HG02938 (cell line): ENCODE measurements around the gene PAK6.

Source experiments
- ATAC-seq: cut with Tn5 transposase; IDR thresholded peaks from one replicate; pipeline ENCODE4 v1.9.1; 2021; ENCODE audit warnings: mild to moderate bottlenecking, moderate library complexity; ENCODE audit not compliant: unreplicated experiment

Gene PAK6

DNA sequence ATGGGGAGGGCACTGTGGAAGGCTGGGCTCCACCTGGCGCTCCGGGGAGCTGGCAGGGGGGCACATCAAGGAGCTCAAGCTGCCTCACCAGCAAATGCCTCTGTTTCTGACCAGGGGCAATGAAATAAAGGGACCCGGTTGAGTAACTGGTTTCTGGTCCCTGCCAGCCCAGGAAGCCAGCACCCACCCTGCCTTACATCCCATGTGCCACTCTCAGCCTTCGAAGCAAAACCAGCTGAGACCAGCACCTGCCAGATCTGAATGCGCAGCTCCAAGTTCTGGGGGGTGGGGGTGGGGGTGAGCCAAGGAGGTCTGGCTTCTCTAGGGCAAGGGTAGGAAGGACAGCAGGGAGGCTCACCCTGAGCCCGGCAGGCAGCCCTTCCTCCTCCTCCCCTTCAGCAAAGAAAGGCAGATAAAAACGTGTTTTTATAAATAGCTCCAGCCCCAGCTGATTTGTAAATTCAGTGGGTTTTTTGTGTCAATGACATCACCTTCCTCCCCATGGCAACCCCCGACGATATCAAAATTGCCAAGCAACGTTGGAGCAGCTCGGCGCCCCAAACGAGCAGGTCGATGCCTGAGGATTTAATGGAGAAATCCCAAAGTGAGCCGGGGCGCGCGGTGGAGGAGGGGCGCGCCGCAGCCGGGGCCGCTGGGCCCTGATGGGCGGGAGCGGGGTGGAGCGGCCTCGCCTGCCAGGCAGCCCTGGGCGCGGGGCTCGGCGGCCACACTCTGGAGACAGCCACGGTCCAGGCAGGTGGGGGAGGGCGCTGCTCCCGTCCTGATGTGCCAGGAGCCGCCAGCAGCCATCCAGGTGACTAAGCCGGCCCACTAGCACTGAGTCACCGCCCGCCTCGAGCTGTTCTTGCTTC lies at the start of gene PAK6:
Gene PAK6, plus strand, starts transcription at position 532 of the 872 bp plus-strand sequence. CDS start 25,723 bp downstream, outside the sequence.
- ATAC-seq, result no peak

DNA sequence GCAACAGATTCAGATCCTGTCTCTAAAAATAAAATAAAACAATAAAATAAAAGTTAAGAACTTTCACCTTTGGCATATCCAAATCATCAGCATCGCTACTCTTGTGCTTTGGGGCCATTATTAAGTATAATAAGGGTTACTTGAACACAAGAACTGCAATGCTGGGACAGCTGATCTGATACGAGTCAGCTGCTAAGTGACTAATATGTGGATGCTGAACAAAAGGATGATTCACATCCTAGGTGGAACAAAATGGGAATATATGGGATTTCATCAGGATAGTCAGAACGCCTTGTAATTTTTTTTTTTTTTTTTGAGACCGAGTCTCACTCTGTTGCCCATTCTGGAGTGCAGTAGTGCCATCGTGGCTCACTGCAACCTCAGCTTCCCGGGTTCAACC lies 48.3 kb upstream of the PAK6 start:
- no peak for ATAC-seq

DNA sequence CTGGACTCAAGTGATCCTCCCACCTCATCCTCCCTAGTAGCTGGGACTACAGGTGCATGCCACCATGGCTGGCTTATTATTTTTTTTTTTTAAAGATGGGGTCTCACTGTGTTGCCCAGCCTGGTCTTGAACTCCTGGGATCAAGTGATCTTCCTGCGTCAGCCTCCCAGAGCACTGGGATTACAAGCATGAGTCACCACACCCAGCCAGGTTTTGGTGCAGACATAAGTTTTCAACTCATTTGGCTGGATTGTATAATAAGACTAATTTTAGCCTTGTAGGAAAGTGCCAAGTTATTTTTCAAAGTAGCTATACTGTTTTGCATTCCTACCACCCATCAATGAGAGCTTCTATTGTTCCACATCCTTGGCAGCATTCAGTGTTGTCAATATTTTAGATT lies 45.9 kb upstream of the PAK6 start:
- ATAC-seq, result no peak

DNA sequence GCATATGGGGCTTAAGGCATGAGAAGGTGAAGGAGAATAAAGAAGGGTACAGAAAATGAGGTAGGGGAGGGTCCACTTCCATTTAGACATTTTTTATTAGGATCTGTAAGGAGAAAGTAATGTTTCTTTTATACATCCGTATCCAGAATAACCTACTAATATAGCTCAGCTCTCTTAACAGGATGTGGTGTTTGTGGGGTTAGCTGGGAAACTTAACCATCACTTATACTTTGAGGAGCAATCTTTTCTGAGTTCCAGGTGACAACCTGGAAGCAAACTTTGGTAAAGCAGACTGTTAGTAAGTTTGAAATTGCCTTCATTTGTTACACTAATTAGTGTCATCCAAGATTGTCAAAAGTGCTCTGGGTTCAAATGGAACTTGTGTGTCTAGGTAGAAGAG lies 41.4 kb upstream of the PAK6 start:
- ATAC-seq, result no peak

DNA sequence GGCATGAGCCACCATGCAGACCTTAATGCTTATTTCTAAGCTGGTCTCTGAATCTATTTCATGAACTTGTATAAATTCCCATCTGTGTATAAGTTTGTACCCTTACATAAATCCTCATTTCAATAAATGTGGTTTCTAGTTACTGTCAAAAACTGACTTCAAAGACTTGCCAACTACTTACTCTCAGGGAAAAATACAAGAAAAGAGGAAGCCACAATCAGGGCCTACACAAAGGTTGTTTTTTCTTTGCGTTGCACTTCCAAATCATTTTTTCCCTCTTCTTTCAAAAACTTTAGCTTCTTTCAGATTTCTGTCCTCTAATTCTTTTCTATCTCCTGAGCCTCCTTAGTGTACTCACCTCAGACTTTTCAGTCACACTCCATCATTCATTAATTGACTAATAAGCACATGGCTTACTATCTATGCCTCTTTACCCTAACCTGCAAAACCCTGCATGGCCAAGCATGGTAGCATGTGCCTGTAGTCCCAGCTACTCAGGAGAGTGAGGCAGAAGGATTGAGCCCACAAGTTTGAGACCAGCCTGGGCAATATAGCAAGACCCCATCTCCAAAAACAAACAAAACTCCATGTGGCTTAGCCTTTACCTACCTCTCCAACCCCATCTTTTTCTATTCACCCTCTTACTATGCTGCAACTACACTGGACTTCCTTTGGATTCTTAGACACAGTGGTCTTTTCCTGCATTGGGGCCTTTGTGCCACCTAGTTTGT lies 40.3 kb upstream of the PAK6 start:
- ATAC-seq, result no peak

DNA sequence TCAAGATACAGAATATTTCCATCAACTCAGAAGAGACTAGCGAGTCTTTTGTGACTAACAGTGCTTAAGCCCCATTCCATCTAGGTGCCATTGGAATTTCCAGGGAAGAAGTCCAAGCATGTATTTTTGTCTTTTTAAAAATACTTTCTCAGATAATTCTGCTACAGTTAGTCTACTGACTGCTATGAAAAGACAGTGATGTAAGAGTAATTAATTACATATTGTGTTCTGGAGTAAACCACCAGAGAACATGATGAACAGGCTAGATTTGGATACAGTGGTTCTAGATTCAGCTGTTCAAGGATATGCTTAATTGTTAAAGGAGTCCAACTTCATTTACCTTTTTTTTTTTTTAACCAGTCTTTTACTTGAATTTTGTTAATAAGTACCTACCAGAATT lies 34.8 kb upstream of the PAK6 start:
- no peak for ATAC-seq

DNA sequence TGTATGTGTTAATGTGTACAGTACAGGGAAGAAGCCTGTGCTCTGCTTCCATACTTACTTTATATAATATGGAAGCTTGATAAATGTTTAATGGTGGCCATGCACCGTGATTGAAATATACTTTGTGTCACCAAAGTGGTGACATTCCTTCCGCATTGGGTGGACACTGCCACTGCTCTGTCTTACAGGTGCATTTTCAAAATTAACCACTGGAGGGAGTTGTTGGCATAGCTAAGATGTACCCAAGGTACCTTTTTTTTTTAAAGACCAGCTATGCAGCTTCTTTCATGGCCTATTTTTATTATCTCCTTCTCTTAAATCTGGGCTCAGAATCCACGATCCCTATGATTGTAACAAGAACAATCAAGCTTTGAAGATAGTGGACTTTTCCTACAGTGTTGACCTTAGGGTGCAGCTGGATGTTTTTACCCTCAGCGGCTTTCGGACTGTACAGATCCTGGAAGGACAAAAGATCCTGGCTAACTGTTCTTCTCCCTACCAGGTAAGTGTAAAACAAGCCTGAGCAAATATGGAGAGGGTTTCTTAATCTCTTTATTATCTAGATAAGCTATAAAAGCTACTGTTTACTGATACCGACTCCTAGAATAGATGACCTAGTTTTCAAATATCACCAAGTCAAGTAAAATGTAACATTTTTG lies 21.6 kb upstream of the PAK6 start:
- ATAC-seq, result peak; percentile 62

DNA sequence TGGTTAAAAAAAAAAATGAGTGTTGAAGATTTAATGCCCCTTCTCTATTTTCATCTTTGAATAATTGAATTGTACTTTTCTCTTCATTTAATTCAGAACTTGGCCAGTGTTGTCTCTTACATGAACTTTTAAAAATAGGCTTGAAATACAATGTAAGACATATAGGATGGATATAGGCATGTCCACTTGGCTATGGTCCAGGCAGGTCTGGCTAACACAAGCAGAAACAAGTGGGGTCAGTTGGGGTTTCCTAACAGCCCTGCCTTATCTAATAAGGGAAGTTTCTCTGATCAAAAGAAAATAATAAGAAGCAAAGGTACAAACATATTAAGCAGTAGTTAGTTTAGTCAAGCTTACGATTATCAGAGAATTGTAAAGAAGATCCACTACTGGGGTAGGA lies 19.1 kb upstream of the PAK6 start:
- no peak for ATAC-seq

DNA sequence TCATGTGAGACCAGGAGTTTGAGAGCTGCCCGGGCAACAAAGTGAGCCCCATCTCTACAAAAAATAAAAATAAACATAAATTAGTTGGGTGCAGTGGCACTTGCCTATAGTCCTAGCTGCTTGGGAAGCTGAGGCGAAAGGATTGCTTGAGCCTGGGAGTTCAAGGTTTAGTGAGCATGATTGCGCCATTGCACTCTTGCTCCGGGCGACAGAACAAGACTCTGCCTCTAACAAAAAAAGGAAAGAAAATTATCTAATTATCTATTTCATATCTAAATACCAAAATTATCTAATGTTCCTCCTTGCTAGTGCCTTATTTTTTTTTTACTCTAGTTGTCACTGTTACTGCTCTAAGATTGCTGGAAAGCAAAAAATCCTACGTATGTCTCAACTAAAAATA lies 16.7 kb upstream of the PAK6 start:
- no peak for ATAC-seq

DNA sequence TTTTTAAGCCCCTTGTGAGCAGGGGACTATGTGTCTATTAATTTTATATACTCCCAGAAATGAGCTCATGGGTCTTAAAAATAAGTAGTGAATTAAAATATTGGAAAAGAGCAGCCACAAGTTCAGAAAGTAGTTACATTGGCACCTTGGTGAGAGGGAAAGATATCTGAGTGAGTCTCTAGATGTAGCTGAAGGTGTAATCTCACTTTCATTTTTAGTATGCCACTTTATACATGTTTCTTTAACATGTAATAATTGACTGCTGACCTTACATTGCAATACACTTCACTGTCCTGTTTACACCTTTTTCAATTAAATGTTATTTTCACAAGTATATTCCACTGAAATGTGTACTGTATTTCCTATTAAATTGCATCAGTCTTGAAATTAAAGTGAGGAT lies 12.1 kb upstream of the PAK6 start:
- ATAC-seq, result no peak

DNA sequence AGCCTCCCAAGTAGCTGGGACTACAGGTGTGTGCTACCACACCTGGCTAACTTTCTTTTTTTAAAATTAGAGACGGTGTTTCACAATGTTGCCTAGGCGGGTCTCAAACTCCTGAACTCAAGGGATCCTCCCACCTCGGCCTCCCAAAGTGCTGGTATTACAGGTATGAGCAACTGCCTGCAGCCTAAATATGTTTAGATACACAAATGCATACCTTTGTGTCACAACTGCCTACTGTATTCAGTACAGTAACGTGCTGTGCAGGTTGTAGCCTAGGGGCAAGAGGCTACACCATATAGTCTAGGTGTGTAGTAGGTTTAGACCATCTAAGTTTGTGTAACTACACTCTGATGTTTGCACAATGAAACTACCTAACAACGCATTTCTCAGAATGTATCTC lies 9.5 kb upstream of the PAK6 start:
- ATAC-seq, result no peak

DNA sequence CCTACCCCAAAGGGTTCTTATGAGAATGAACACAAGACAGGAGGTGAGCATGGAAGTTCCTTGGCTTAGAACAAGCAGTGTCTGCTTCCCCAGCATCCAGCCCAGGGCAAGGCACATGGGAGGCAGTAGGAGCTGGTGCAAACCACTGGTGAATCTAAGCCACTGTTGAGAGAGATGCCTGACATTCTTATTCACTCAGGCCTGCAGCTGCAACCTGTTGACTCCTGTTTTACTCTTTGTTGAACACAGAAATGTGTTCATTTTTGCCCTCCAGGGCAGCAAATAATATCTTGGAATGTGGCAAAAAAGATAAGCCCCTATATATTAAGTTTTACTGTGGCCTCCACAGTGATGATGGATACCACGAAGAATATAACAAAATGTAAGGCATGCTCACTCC lies 8.9 kb upstream of the PAK6 start:
- no peak for ATAC-seq

DNA sequence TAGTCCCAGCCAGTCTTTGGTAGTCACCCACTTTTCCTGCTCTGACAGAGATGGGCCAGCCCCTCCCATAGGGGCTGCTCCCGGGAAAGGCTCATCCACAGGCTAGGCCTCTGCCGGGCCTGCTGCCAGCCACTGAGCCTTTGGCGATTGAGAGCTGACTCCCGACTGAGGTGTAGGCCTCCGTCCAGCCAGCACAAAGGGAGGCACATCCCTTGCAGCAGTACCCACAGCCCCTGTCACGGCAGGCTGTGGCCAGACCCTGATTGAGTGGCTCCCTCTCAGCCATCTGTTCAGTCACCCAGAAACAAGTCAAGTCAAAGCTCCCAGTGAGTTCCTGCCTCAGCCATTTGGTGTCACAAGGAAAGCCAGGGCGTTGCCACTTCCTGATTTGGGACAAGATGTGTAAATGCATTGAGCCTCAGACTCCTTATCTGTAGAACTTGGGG lies 6.2 kb upstream of the PAK6 start:
- ATAC-seq, result no peak

DNA sequence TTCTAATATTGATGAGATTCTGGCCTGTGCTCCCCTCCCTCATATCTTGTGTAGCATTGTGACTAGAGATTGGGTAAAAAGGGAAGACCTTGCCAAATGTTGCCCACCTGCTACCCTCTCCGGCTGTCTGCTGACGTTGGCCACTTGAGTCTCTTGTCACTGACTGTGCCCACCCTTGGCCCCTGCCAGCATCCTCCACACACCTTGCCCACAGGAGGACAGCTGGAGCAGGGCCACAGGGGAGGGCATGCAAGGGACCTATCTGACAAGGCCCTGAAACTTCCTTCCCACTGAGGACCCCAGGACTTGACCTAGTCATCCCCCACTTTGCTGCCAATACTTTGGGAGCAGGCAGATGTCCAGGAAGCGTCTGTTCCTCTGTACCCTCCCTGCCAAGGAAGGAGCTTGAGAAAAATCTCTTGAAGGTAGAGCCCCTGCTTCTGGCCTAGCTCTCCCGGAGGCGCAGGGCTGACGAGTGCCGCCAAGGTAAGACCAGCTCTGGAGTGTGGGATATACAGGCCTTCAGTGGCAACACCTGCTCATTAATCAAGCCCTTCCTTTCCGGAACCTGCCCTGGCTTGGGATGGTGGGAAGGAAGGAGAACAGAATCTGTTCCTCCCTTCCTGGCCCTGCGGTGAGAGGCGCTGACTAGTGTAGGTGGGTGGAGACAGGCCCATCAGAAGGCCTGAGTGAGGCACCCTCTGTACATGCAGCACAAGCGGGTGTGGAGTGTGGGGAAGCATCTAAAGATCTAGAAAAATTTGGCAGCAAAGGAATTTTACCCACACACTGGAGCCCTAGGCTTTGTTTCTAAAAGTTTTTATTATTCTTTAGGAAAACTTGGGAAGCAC lies 4.9 kb upstream of the PAK6 start:
- no peak for ATAC-seq

DNA sequence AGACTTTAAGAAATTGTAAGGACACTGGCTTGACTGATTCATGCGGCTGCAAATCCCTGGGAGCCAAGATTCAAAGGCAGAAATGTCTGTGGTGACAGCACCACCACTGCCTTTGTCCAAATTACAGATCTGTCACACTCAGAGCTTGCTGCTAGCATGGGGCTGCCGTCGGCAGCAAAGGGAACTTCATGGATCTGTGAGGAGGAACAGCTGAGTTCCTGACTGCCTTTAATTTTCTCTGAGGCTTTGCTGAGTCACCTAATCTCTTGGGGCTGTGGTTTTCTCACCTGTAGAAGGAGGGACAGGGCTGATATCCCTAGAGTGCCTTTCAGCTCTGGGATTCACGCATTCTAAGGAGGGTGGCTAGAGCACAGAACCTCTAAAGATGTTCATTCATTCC lies 4.1 kb upstream of the PAK6 start:
- ATAC-seq, result no peak

DNA sequence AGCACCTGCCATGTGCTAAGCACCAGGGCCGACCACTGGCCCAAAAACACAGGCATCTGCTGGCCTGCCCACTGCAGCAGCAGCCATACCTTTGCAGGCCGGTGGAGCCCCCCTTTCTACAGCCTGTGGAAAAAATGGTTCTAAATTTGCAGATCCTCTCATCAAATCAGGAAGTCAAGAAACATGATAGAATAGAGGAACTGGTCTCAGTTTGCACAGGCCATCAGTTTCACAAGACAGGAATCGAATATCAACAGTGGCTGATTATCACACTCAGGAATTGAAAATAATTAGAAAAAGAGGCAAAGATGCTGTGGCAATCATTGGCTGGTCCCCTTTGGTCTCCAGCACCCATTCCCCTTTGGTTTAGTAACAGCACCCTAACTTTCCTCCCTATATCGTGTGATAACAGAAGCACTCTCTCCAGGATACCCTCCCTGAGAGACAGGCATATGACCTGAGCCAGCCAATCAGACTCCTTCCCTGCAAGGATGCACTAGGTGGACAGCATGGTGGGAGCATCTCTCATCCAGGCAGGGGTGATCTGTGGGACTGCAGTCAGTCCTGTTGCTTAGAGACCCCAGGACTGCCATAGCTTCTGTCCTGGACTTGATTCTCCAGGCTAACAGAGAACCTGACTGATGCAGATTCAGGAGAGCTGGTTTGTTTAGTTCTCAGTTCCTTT lies 3.5 kb upstream of the PAK6 start:
- no peak for ATAC-seq

DNA sequence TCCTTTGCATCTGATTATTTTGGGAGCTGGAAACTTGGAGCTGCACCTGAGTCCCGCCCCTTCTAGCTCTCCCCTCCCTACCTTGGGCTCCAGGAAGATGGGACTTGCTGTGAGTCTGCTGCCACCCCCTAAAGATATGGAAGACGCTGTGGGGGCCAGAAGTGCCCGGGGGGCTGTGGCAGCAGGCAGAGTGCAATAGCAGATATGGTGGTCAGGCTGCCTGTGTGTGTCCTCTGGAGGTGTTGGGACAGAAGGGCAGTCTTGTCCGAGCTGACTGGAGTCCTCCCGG lies 485 bp downstream of the PAK6 start:
- ATAC-seq, result no peak

DNA sequence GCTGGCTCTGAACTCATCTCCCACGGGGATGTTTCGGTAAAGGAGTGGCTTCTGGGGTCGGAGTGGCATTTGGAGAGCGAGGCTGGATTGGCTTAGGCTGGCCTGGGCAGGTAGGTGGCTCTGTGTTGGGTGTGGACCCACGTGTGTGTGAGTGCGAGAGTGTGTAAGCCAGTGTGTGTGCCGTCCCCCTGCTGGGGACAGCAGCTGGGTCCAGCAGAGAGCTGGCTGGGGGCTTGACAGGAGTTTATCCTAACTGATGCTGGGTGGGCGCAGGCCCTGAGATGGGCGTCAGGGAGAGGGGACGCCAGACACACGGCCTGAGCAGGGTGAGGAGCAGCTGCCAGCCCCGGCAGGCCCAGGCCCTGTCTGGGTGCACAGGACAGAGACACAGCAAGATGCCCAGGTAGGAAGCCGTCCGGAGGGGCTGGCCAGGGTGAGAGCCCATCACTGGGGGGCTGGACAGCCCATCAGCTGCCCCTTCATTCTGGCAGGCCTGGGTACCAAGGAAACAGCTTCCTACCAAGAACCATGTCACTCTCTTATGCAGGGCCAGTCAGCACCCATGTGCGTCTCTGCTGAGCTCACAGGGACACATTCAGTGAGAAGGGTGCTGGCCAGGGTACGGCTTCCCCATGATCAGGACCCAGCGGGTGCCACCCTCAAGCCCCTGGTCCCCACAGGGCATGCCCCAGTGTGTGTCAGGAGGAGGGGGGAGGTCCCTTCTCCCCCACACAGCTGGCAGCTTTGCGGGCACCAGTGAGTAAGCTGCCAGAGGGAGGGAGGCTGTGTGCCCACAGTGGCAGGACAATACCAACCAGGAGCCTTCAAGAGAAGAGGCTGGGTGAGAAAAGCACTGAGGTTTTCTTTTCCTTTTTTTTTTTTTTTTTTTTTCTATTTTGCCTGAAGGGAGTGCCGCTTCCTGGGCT lies 1.1 kb downstream of the PAK6 start:
- ATAC-seq, result no peak

DNA sequence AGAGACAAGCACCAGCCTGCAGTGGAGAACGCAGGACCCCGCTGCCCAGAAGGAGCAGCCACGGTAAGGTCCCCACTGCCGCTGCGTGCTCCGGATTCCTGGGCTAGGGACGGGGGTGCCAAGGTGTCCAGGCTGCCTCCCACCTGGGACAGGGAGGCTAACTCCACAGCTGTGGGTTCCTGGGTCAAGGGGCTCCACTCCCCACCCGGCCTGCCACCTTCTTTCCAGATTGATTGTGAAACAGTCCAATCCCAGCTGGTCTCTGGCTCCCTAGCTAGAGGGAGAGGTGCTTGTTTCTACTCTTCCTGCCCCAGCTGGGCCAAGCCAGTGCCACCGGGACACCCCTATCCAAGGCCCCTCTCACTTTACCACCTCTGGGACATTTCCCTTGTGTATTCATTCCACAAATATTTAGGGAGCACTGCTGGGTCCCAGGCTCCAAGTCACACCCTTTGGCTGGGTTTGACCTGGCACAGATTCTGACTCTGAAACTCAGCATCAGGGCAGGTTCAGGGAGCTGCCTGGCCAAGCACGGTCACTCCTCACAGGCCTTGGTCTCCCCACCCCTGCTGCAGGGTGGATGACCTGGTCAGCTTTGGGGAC lies 1.9 kb downstream of the PAK6 start:
- ATAC-seq, result no peak
